Nephron (organoid): ENCODE results near the gene ZNF264.
A peak's percentile ranks its signal among the peaks of the same experiment; 100 is the strongest.

Source experiments
- H3K27ac Mint-ChIP-seq, 3 experiments: 2 replicates each; pipeline ENCODE4 v1.8.0; 2020; ENCODE audit warnings: mixed read lengths in 3 of 3, mild to moderate bottlenecking in 2 of 3, moderate library complexity in 1 of 3
- H3K27me3 Mint-ChIP-seq: 2 replicates; pipeline ENCODE4 v1.8.0; 2021; ENCODE audit warnings: low read depth, mild to moderate bottlenecking, moderate library complexity, mixed read lengths
- H3K36me3 Mint-ChIP-seq: 2 replicates; pipeline ENCODE4 v1.8.0; 2020; ENCODE audit warnings: low read depth, mixed read lengths
- H3K4me1 Mint-ChIP-seq: 2 replicates; pipeline ENCODE4 v1.8.0; 2020; ENCODE audit warnings: mixed read lengths
- H3K4me3 Mint-ChIP-seq, 3 experiments: 2 replicates each; pipeline ENCODE4 v1.8.0; 2020; ENCODE audit warnings: mild to moderate bottlenecking in 3 of 3, mixed read lengths in 3 of 3, moderate library complexity in 2 of 3
- H3K9me3 Mint-ChIP-seq: 2 replicates; pipeline ENCODE4 v1.8.0; 2020; ENCODE audit warnings: mixed read lengths
- CTCF ChIP-seq, 3 experiments: fragments of 200-600 bp; sonication (generic); IDR thresholded peaks; one replicate each; pipeline ENCODE4 v1.5.0; 2021; ENCODE audit warnings: antibody characterized with exemption in 3 of 3; ENCODE audit not compliant: unreplicated experiment in 3 of 3

ZNF264 gene

GRCh38 chr19:57267291-57267690 lies 76.0 kb downstream of the ZNF264 start:
- no peaks in the 10 kb centered on the region for H3K4me1 Mint-ChIP-seq
- peak overlapping the region; percentile 30 to 74 (median 69) for H3K27ac Mint-ChIP-seq
- no peaks in the 10 kb centered on the region for H3K27me3 Mint-ChIP-seq
- H3K9me3 Mint-ChIP-seq, result no peaks in the 10 kb centered on the region
- no peak for TF ChIP-seq CTCF (IDR thresholded peaks at IDR 0.05; ENCODE audit: unreplicated experiment in 3 of 3)
- no peak overlapping the region for H3K4me3 Mint-ChIP-seq
- peaks cover 8% of the 10 kb centered on the region for H3K36me3 Mint-ChIP-seq

GRCh38 chr19:57269515-57270250 lies 78.4 kb downstream of the ZNF264 start:
- no peak overlapping the region for H3K4me3 Mint-ChIP-seq
- no peak for TF ChIP-seq CTCF (IDR thresholded peaks at IDR 0.05; ENCODE audit: unreplicated experiment in 3 of 3)
- H3K4me1 Mint-ChIP-seq, result no peaks in the 10 kb centered on the region
- peak overlapping the region in 1 of 3 experiments; percentile 58 for H3K27ac Mint-ChIP-seq
- H3K36me3 Mint-ChIP-seq, result peaks cover 17% of the 10 kb centered on the region
- H3K27me3 Mint-ChIP-seq, result no peaks in the 10 kb centered on the region
- H3K9me3 Mint-ChIP-seq, result no peaks in the 10 kb centered on the region

GRCh38 chr19:57271280-57271679 lies 80.0 kb downstream of the ZNF264 start:
- no peak for TF ChIP-seq CTCF (IDR thresholded peaks at IDR 0.05; ENCODE audit: unreplicated experiment in 3 of 3)
- Mint-ChIP-seq H3K27me3 (no peaks in the 10 kb centered on the region), H3K36me3 (peaks cover 17% of the 10 kb centered on the region), H3K4me1 (no peaks in the 10 kb centered on the region), H3K27ac (no peak overlapping the region), H3K9me3 (no peaks in the 10 kb centered on the region), H3K4me3 (no peak overlapping the region)
